Chondrocyte (in vitro differentiated cells): Measurements from ENCODE around the gene EIF5B. TPM values are rescaled to one million over a fixed set of nuclear protein-coding genes. Genes with fewer than 3 reads are reported as not detected.

Experiments
- DNase-seq: peaks from one replicate; pipeline ENCODE4 v3.0.0; 2021; ENCODE audit warnings: mixed read lengths, low spot score
- H3K27ac Mint-ChIP-seq: one replicate; pipeline ENCODE4 v1.8.0; 2021; ENCODE audit warnings: mild to moderate bottlenecking, moderate library complexity, mixed read lengths; ENCODE audit not compliant: unreplicated experiment
- H3K27me3 Mint-ChIP-seq: 2 replicates; pipeline ENCODE4 v1.8.0; 2021; ENCODE audit warnings: low read depth, mixed read lengths
- H3K36me3 Mint-ChIP-seq: 2 replicates; pipeline ENCODE4 v1.8.0; 2021; ENCODE audit warnings: low read depth, mixed read lengths
- H3K4me1 Mint-ChIP-seq: 2 replicates; pipeline ENCODE4 v1.8.0; 2021; ENCODE audit warnings: low read depth, mild to moderate bottlenecking, mixed read lengths
- H3K4me3 Mint-ChIP-seq: one replicate; pipeline ENCODE4 v1.8.0; 2021; ENCODE audit warnings: mild to moderate bottlenecking, moderate library complexity, mixed read lengths; ENCODE audit not compliant: unreplicated experiment
- H3K9me3 Mint-ChIP-seq: 2 replicates; pipeline ENCODE4 v1.8.0; 2021; ENCODE audit warnings: low read depth, mixed read lengths
- CTCF ChIP-seq: fragments of 200-600 bp; sonication (generic); IDR thresholded peaks from 2 replicates; pipeline ENCODE4 v1.5.0; 2021; ENCODE audit warnings: antibody characterized with exemption, mild to moderate bottlenecking, moderate library complexity
- total RNA-seq: library from RNA; stranded (reverse); gene quantifications from 3 replicates; pipeline ENCODE4 v1.2.1, GENCODE V29; 2021

EIF5B gene
- total RNA-seq, 1 donor from 2014 or later, result 35.2 TPM

- no peak overlapping the region for H3K27ac Mint-ChIP-seq
- H3K27me3 Mint-ChIP-seq, result no peaks in the 10 kb centered on the region
- no peak for TF ChIP-seq CTCF
- DNase-seq, result no peak
- H3K9me3 Mint-ChIP-seq, result no peaks in the 10 kb centered on the region
- H3K36me3 Mint-ChIP-seq, result peaks cover 28% of the 10 kb centered on the region
- H3K4me3 Mint-ChIP-seq, result no peak overlapping the region
- H3K4me1 Mint-ChIP-seq, result no peaks in the 10 kb centered on the region
Observed at GRCh38 chr2:99406137-99406536, 68.9 kb downstream of the EIF5B start.

GRCh38 chr2:99410276-99410675 lies 73.1 kb downstream of the EIF5B start:
- TF ChIP-seq CTCF, result no peak
- H3K4me3 Mint-ChIP-seq, result no peak overlapping the region
- no peaks in the 10 kb centered on the region for H3K9me3 Mint-ChIP-seq
- H3K27me3 Mint-ChIP-seq, result no peaks in the 10 kb centered on the region
- H3K4me1 Mint-ChIP-seq, result no peaks in the 10 kb centered on the region
- no peak overlapping the region for H3K27ac Mint-ChIP-seq
- no peak for DNase-seq
- H3K36me3 Mint-ChIP-seq, result peaks cover 11% of the 10 kb centered on the region

GRCh38 chr2:99414566-99414965 lies 77.4 kb downstream of the EIF5B start:
- Mint-ChIP-seq H3K9me3 (no peaks in the 10 kb centered on the region), H3K4me3 (no peak overlapping the region), H3K27me3 (no peaks in the 10 kb centered on the region), H3K27ac (no peak overlapping the region), H3K36me3 (peaks cover 15% of the 10 kb centered on the region), H3K4me1 (peaks cover 3% of the 10 kb centered on the region)
- TF ChIP-seq CTCF, result no peak
- DNase-seq, result no peak

GRCh38 chr2:99417396-99417795 lies 80.2 kb downstream of the EIF5B start:
- Mint-ChIP-seq H3K4me3 (no peak overlapping the region), H3K27ac (no peak overlapping the region), H3K4me1 (peaks cover 30% of the 10 kb centered on the region), H3K9me3 (no peaks in the 10 kb centered on the region), H3K27me3 (no peaks in the 10 kb centered on the region), H3K36me3 (peaks cover 14% of the 10 kb centered on the region)
- TF ChIP-seq CTCF, result no peak
- no peak for DNase-seq

GRCh38 chr2:99420031-99420430 lies 82.8 kb downstream of the EIF5B start:
- H3K9me3 Mint-ChIP-seq, result no peaks in the 10 kb centered on the region

More at GRCh38 chr2:99420031-99420430, 82.8 kb downstream of the EIF5B start:
- Mint-ChIP-seq H3K27ac (peak overlapping the region; percentile 74), H3K4me1 (peaks cover 39% of the 10 kb centered on the region), H3K4me3 (no peak overlapping the region), H3K36me3 (peaks cover 14% of the 10 kb centered on the region), H3K27me3 (no peaks in the 10 kb centered on the region)
- TF ChIP-seq CTCF, result no peak
- DNase-seq, result no peak
